ENCODE results near the gene TRIM62.
A peak's percentile ranks its signal among the peaks of the same experiment; 100 is the strongest.

Gene TRIM62

DNA sequence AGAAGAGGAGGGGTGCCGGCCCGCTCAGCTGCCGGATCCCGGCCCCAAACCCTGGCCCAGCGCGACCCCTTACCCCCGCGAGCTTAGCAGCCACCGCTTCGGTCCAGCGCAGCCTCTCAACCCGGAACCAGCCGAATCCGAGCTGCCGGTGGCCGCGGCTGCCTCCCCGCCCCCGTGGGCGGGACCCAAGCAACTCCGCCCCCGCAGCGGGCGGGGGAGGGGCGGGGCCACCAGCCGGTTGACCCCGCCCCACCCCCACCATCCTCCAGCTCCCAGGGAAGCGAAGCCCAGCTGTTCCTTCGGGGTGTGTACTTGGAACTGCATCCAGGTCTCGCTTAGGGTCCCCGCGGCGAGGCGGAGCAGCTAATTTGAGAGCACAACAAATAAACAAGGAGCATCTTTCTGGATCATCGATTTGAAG, at the start of gene TRIM62:
Gene TRIM62 (minus strand): TSS at position 123 of the 421 bp plus-strand sequence. CDS start 611 bp downstream, outside the sequence.
- Histone ChIP-seq H3K4me1 (ENCODE audit: control insufficient read depth, insufficient read depth, low read length) (peaks cover 17% of the 10 kb centered on the region), H3K36me3 (ENCODE audit: control insufficient read depth in 2 of 2, insufficient read depth in 2 of 2, low read length in 2 of 2) (peaks cover 0 to 5% of the 10 kb centered on the region in 2 donors), H3K9ac (ENCODE audit: low read length in 2 of 2) (peak within 1 kb of the TSS in 1 of 2 donors; percentile 35), H3K27me3 (ENCODE audit: control insufficient read depth in 1 of 2, insufficient read depth in 2 of 2, low read length in 2 of 2) (no peaks in the 10 kb centered on the region), H3K4me3 (ENCODE audit: low read length in 2 of 2) (peak within 1 kb of the TSS; percentile 67 to 79), H3K9me3 (ENCODE audit: control insufficient read depth in 2 of 2, low read length in 2 of 2) (no peaks in the 10 kb centered on the region), H3K27ac (ENCODE audit: low read length) (peak within 1 kb of the TSS; percentile 53)

DNA sequence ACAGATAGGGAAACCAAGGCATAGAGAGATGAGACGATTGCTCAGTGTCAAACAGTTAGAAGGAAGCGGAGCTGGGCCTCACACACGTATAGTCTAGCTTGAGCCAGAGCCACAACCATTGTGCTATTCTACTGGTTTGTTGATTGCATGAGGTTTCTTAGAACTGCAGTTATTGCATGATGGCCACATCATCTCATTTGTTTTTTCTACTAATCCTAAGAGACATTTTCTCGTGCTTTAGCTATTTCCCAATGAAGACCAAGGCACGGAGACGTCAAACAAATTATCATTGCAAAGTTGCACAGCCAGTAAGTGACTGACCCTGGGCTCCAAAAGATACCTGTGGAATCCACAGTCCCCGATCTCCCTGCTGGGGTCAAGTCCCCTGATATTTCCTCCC, 49.3 kb upstream of the TRIM62 start:
- peaks cover 0 to 3% of the 10 kb centered on the region in 2 donors for H3K27me3 ChIP-seq (ENCODE audit: control insufficient read depth in 1 of 2, insufficient read depth in 2 of 2, low read length in 2 of 2)
- peaks cover 6% of the 10 kb centered on the region for H3K4me1 ChIP-seq (ENCODE audit: control insufficient read depth, insufficient read depth, low read length)
- H3K4me3 ChIP-seq (ENCODE audit: low read length in 2 of 2) = no peak overlapping the region
- H3K27ac ChIP-seq (ENCODE audit: low read length) = no peak overlapping the region
- H3K9ac ChIP-seq (ENCODE audit: low read length in 2 of 2) = no peak overlapping the region
- H3K9me3 ChIP-seq (ENCODE audit: control insufficient read depth in 2 of 2, low read length in 2 of 2) = no peaks in the 10 kb centered on the region
- H3K36me3 ChIP-seq (ENCODE audit: control insufficient read depth in 2 of 2, insufficient read depth in 2 of 2, low read length in 2 of 2) = no peaks in the 10 kb centered on the region

DNA sequence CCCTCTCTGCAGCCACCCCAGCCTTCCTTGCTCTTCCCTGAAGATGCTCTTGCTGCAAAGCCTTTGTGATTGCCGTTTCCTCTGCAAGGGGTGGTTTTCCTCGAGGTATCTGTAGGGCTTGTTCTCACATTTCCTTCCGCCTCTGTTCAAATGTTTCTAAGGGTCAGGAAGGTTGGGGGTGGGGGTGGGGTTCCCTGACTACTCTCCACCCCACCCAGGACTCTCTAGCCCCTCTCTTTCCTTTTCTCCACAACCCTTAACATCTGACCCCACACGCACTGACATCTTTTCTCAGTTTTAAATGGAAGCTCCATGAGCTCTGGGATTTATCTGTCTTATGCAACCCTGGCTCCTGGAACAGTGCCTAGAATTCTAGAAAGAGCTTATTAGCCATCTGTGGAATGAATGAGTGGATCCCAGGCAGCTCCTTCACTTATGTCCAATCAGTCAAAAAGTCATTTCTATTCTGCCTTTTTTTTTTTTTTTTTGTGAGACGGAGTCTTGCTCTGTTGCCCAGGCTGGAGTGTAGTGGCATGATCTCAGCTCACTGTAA, 47.2 kb upstream of the TRIM62 start:
- Histone ChIP-seq H3K27me3 (ENCODE audit: control insufficient read depth in 1 of 2, insufficient read depth in 2 of 2, low read length in 2 of 2) (no peaks in the 10 kb centered on the region), H3K4me1 (ENCODE audit: control insufficient read depth, insufficient read depth, low read length) (peaks cover 6% of the 10 kb centered on the region), H3K9ac (ENCODE audit: low read length in 2 of 2) (no peak overlapping the region), H3K9me3 (ENCODE audit: control insufficient read depth in 2 of 2, low read length in 2 of 2) (no peaks in the 10 kb centered on the region), H3K4me3 (ENCODE audit: low read length in 2 of 2) (no peak overlapping the region), H3K27ac (ENCODE audit: low read length) (no peak overlapping the region), H3K36me3 (ENCODE audit: control insufficient read depth in 2 of 2, insufficient read depth in 2 of 2, low read length in 2 of 2) (no peaks in the 10 kb centered on the region)

DNA sequence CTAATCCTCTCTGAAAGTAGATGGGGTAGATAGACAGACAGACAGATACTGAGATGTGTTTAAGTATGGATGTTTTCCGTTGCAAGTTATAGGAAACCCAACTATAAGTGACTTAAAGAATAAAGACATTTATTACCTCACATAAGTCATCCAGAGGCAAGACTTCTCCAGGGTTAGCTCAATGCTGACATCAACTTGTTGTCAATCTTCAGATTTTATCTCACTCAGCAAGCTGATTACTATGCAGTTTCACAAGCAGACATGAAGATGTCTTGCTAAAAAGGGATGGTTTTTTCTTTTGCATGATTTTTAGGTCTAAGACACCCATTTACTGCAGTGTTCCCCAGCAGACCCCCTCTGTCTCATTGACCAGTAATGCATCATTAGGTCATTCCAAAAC, 43.7 kb upstream of the TRIM62 start:
- H3K4me3 ChIP-seq (ENCODE audit: low read length in 2 of 2) = no peak overlapping the region
- H3K9me3 ChIP-seq (ENCODE audit: control insufficient read depth in 2 of 2, low read length in 2 of 2) = no peaks in the 10 kb centered on the region
- H3K27me3 ChIP-seq (ENCODE audit: control insufficient read depth in 1 of 2, insufficient read depth in 2 of 2, low read length in 2 of 2) = no peaks in the 10 kb centered on the region
- no peak overlapping the region for H3K27ac ChIP-seq (ENCODE audit: low read length)
- no peaks in the 10 kb centered on the region for H3K36me3 ChIP-seq (ENCODE audit: control insufficient read depth in 2 of 2, insufficient read depth in 2 of 2, low read length in 2 of 2)
- H3K4me1 ChIP-seq (ENCODE audit: control insufficient read depth, insufficient read depth, low read length) = peaks cover 6% of the 10 kb centered on the region
- no peak overlapping the region for H3K9ac ChIP-seq (ENCODE audit: low read length in 2 of 2)

DNA sequence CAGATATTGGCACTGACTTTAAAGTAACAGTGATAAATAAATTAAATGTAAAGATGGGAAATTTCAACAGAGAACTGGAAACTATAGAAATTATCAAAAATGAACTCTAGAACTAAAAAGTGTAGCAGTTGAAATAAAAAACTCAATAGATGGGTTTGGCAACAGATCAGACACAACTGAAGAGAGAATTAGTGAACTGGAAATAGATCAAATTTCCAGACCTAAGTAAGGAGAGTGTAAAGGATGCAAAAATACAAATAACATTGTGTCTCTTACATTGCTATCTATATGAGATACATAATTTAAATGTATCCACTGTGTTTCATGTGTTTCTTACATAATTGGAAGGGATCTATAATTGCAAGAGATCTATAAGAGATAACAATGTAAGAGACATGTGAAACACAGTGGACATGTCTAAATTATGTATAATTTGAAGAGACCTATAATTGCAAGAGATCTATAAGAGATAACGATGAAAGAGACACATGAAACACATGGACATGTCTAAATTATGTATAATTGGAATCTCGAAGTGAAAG, 42.4 kb upstream of the TRIM62 start:
- peaks cover 6% of the 10 kb centered on the region for H3K4me1 ChIP-seq (ENCODE audit: control insufficient read depth, insufficient read depth, low read length)
- no peaks in the 10 kb centered on the region for H3K27me3 ChIP-seq (ENCODE audit: control insufficient read depth in 1 of 2, insufficient read depth in 2 of 2, low read length in 2 of 2)
- no peak overlapping the region for H3K4me3 ChIP-seq (ENCODE audit: low read length in 2 of 2)
- no peak overlapping the region for H3K9ac ChIP-seq (ENCODE audit: low read length in 2 of 2)
- H3K27ac ChIP-seq (ENCODE audit: low read length) = no peak overlapping the region
- H3K36me3 ChIP-seq (ENCODE audit: control insufficient read depth in 2 of 2, insufficient read depth in 2 of 2, low read length in 2 of 2) = no peaks in the 10 kb centered on the region
- no peaks in the 10 kb centered on the region for H3K9me3 ChIP-seq (ENCODE audit: control insufficient read depth in 2 of 2, low read length in 2 of 2)

DNA sequence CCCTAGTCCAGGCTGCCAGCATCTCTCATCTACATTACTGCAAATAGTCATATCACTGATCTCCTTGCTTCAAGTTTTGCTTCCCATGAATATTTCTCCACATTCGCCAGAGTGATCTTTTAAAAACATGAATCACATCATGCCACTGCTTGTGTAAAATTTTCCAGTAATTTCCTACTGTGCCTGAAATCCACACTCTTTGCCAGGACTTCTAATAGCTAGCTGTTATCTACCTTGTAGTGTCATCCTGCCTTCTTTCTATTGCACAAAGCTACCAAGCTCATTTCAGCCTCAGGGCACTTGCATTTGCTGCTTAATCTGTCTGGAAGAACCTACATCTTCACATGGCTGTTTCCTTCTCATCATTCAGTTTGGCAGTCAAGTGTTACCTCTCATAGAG, 40.5 kb upstream of the TRIM62 start:
- no peaks in the 10 kb centered on the region for H3K4me1 ChIP-seq (ENCODE audit: control insufficient read depth, insufficient read depth, low read length)

DNA sequence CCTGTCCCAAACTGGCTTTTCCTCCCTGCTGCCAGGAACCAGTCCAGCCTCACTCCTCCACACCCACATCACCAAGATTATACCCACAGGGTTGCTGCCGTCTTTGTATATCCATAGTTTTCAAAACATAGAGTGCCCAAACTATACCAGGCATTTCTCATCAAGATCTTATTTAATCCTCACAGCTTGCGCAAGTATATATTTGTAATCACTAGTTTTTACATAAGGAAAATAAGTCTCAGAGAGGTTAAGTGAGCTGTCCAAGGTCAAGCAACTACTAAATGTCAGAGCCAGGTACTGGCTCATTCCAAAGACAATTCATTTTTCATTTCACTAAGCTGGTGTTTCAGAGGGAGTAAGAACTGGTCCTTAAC, 39.5 kb upstream of the TRIM62 start:
- Histone ChIP-seq H3K4me1 (ENCODE audit: control insufficient read depth, insufficient read depth, low read length) (no peaks in the 10 kb centered on the region), H3K9me3 (ENCODE audit: control insufficient read depth in 2 of 2, low read length in 2 of 2) (no peaks in the 10 kb centered on the region), H3K36me3 (ENCODE audit: control insufficient read depth in 2 of 2, insufficient read depth in 2 of 2, low read length in 2 of 2) (no peaks in the 10 kb centered on the region), H3K9ac (ENCODE audit: low read length in 2 of 2) (no peak overlapping the region), H3K27me3 (ENCODE audit: control insufficient read depth in 1 of 2, insufficient read depth in 2 of 2, low read length in 2 of 2) (no peaks in the 10 kb centered on the region), H3K27ac (ENCODE audit: low read length) (no peak overlapping the region), H3K4me3 (ENCODE audit: low read length in 2 of 2) (no peak overlapping the region)

More for the DNA sequence above, 40.5 kb upstream of the TRIM62 start:
- H3K27ac ChIP-seq (ENCODE audit: low read length) = no peak overlapping the region
- H3K27me3 ChIP-seq (ENCODE audit: control insufficient read depth in 1 of 2, insufficient read depth in 2 of 2, low read length in 2 of 2) = no peaks in the 10 kb centered on the region
- no peak overlapping the region for H3K4me3 ChIP-seq (ENCODE audit: low read length in 2 of 2)
- no peaks in the 10 kb centered on the region for H3K36me3 ChIP-seq (ENCODE audit: control insufficient read depth in 2 of 2, insufficient read depth in 2 of 2, low read length in 2 of 2)
- no peak overlapping the region for H3K9ac ChIP-seq (ENCODE audit: low read length in 2 of 2)
- H3K9me3 ChIP-seq (ENCODE audit: control insufficient read depth in 2 of 2, low read length in 2 of 2) = no peaks in the 10 kb centered on the region

DNA sequence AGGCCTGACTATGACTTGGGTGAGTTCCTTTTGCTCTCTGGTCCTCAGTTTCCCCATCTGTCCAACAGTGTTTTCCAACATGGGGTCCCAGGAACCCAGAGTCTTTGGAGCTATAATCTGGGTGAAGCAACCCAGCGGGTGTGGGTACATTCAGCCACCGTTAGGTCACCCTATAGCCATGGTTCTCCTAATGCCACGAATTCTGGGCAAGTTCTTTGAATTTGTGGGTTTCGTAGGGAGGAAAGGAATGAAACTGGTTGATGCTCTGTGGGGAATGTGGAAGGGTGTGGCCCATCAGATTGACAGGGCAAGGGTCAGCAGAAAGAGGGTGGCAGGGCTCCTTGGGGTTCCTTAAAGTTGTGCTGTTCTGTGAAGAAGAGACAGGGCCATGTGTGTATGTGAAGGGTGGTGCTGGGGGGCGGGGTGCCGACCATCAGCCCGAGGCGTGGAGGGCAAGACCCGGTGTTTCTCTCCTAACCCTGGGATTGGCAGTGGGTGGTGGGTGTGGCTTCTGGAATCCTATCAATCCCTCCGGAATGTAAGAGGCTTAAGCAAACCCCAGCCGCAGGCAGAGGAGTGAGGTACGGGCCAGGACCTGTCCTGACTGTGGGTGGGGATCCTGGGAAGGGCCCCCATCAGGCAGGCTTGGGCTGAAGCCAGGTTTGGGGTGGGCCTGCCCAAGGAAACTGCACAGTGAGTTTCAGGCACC, 39.0 kb upstream of the TRIM62 start:
- no peaks in the 10 kb centered on the region for H3K27me3 ChIP-seq (ENCODE audit: control insufficient read depth in 1 of 2, insufficient read depth in 2 of 2, low read length in 2 of 2)
- no peak overlapping the region for H3K27ac ChIP-seq (ENCODE audit: low read length)
- no peaks in the 10 kb centered on the region for H3K4me1 ChIP-seq (ENCODE audit: control insufficient read depth, insufficient read depth, low read length)
- no peaks in the 10 kb centered on the region for H3K9me3 ChIP-seq (ENCODE audit: control insufficient read depth in 2 of 2, low read length in 2 of 2)
- H3K9ac ChIP-seq (ENCODE audit: low read length in 2 of 2) = no peak overlapping the region
- H3K36me3 ChIP-seq (ENCODE audit: control insufficient read depth in 2 of 2, insufficient read depth in 2 of 2, low read length in 2 of 2) = no peaks in the 10 kb centered on the region
- H3K4me3 ChIP-seq (ENCODE audit: low read length in 2 of 2) = no peak overlapping the region

DNA sequence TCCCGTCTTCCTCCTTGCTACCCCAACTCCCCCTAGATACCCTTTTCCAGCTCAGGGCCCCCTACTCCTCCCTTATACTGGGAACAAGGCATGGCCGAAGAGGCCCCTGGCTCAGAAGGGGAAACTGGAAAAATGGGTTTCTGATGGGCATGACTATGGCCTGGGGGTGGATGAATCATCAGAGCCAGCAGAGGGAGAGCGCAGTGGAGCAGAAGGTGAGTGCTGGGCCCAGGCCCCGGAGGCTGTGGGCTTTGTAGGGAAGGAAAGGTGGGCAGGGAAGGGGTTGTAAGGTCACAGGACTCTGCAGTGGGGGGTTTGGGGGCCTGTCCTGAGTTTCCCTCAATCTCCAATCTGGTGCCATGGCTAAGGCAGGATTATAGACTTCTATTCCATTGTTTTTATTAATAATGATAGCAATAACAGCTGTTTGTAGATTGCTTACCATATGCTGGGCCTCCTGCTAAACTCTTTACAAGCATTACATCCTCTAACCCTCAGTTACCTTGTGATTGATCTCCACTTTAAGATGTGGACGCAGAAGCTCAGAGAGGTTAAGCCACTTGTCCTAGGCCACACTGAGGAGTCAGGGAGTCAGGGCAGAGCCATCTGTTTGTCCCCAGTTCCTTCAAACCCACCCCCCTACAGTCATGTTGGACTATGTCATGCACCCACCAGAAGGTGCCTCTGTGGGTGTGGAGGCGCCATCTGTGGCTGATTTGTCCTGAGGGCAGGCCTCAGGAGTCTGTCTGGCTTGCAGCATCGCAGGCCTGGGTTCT, 38.2 kb upstream of the TRIM62 start:
- Histone ChIP-seq H3K36me3 (ENCODE audit: control insufficient read depth in 2 of 2, insufficient read depth in 2 of 2, low read length in 2 of 2) (no peaks in the 10 kb centered on the region), H3K4me3 (ENCODE audit: low read length in 2 of 2) (no peak overlapping the region), H3K4me1 (ENCODE audit: control insufficient read depth, insufficient read depth, low read length) (no peaks in the 10 kb centered on the region), H3K9ac (ENCODE audit: low read length in 2 of 2) (no peak overlapping the region), H3K27me3 (ENCODE audit: control insufficient read depth in 1 of 2, insufficient read depth in 2 of 2, low read length in 2 of 2) (no peaks in the 10 kb centered on the region), H3K27ac (ENCODE audit: low read length) (no peak overlapping the region), H3K9me3 (ENCODE audit: control insufficient read depth in 2 of 2, low read length in 2 of 2) (no peaks in the 10 kb centered on the region)

DNA sequence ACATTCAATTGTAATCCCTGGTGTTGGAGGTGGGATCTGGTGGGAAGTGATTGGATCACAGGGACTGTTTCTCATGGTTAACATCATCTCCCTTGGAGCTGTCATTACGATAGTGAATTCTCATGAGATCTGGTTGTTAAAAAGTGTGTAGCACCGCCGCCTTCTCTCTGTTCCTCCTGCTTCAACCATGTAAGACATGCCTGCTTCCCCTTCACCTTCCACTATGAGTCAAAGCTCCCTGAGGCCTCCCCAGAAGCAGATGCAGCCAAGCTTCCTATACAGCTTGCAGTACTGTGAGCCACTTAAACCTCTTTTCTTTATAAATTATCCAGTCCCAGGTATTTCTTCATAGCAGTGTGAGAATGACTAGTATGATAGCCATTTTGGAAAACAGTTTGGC, 30.1 kb upstream of the TRIM62 start:
- Histone ChIP-seq H3K27me3 (ENCODE audit: control insufficient read depth in 1 of 2, insufficient read depth in 2 of 2, low read length in 2 of 2) (no peaks in the 10 kb centered on the region), H3K9me3 (ENCODE audit: control insufficient read depth in 2 of 2, low read length in 2 of 2) (no peaks in the 10 kb centered on the region), H3K36me3 (ENCODE audit: control insufficient read depth in 2 of 2, insufficient read depth in 2 of 2, low read length in 2 of 2) (no peaks in the 10 kb centered on the region), H3K27ac (ENCODE audit: low read length) (no peak overlapping the region), H3K4me3 (ENCODE audit: low read length in 2 of 2) (no peak overlapping the region), H3K9ac (ENCODE audit: low read length in 2 of 2) (no peak overlapping the region), H3K4me1 (ENCODE audit: control insufficient read depth, insufficient read depth, low read length) (no peaks in the 10 kb centered on the region)

All from stomach smooth muscle (tissue), 2 donors.